ENCODE data around the gene ICAM1.

ICAM1 gene

DNA sequence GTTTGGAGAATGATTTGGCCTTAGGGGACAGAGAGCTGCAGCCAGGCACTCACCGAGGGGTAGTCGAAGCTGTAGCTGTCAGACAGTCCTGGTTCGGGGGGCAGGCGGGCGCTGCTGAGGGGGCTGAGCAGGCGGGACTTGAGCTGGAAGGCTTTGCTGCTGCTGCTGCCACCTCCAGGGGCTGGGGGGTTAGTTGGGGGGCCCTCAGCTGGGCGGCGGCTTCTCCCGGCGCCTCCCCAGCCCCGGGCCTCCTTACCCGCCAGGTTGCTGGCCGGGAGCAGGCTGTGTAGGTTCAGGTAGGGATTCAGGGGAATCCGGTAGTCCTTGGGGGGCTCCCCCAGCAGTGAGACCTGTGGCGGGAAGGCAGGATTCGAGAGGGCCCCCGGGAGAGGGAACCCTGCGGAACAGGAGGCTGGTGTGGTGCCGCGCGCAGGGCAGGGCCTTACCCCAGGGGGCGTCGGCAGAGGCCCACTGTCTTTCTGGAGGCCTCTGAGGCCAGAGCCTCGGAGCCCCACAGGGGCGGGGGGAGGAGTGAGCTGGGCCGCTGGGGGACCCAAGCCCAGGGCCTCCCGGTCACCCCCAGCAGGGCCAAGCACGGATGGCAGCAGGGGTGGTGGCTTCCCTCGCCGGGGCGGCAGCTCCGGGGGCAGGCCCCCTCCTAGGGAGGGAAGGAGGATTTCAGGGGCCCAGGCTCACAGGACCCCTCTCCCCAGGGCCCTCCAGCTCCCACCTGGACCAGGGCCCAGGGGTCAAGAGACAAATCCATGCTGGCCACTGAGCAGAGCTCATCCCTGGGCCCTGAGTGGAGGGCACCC lies 49.9 kb downstream of the ICAM1 start:
- DNase-seq, result no peak

DNA sequence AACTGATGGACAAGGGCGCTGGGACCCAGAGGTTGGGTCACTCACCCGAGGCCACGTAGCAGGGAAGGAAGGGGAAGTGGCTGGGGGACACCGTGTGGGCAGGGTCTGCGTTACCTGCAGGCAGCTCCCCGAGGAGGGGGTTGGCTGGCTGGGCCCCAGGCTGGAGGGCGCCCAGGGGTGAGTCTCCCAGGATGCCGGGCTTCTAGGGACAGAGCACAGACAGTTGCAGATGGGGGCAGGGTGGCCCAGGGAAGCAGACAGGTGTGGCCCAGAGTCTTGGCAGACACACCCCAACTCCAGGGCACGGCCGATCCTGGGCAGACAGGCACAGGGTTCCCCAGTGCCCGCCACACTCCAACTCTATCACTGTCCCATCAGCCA lies 50.5 kb downstream of the ICAM1 start:
- DNase-seq, result no peak

DNA sequence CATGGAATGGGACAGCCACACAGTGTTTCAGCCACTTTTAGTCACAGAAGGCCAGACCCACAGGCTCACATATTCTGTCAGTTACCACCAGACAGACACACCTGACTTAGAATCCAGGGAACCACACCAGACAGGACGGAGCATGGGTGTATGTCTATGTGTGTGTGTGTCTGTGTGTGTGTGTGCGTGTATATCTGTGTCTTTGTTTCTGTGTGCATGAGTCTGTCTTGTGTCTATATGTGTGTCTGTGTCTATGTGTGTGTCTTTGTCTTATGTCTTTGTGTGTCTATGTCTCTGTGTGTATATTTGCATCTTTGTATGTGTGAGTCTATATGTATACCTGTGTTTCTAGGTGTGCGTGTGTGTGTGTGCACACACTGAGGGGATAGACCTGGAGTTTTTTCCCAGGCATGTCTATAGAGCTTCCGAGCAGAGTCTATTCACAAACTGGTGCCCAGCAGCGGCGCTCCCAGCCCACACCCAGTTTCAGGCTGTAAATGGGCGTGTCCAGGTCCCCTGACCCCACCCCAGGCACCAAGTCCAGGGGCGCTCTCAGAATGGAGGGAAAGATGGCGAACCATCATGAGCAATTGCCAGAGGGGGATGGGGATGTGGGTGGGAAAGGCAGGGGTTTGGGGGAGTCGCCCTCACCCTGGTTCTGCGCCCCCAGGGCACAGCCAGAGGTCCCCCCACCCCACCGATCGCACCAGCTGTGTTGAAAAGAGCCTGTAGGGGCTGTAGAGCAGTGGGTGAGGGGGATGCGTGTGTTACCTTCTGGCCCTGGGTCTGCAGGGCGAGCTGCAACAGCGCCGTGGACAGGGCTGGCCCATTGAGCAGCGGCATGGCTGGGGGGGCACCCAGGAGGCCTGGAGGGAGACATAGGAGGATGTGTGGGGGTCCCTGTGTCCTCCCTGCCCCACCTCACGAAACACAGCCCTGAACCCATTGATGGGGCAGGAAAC lies 51.2 kb downstream of the ICAM1 start:
- DNase-seq, result no peak

DNA sequence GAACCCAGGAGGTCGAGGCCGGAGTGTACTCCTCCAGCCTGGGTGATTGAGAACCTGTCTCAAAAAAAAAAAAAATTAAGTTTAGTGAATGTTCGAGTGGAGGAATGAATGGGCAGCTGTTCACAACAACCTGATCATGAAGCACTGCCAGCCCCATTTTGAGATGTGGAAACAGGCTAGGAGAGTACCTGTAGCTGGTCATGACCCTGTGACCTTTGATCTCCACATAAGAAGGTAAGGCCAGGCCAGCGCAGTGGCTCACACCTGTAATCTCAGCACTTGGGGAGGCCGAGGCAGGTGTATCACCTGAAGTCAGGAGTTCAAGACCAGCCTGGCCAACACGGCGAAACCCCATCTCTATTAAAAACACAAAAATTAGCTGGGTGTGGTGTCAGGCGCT lies 54.8 kb downstream of the ICAM1 start:
- DNase-seq, result no peak

DNA sequence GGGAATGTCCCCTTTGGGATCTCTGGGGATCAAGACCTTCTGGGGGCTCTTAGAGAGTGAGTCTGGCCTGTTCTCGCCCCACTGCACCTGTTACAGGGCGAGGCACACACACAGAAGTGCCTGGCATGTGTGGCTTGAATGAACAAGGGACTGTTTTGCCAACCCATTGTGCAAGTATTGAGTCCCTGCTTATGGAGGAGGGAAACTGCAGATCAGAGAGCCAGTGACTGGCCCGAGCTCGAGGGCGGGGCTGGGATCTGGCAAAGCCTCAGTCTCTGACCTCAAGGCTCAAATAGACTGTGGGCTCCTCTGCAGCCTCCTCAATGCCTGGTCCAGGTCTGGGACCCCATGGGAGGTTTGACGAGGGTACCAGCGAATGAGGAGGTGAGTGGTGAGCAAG lies 56.9 kb downstream of the ICAM1 start:
- no peak for DNase-seq

DNA sequence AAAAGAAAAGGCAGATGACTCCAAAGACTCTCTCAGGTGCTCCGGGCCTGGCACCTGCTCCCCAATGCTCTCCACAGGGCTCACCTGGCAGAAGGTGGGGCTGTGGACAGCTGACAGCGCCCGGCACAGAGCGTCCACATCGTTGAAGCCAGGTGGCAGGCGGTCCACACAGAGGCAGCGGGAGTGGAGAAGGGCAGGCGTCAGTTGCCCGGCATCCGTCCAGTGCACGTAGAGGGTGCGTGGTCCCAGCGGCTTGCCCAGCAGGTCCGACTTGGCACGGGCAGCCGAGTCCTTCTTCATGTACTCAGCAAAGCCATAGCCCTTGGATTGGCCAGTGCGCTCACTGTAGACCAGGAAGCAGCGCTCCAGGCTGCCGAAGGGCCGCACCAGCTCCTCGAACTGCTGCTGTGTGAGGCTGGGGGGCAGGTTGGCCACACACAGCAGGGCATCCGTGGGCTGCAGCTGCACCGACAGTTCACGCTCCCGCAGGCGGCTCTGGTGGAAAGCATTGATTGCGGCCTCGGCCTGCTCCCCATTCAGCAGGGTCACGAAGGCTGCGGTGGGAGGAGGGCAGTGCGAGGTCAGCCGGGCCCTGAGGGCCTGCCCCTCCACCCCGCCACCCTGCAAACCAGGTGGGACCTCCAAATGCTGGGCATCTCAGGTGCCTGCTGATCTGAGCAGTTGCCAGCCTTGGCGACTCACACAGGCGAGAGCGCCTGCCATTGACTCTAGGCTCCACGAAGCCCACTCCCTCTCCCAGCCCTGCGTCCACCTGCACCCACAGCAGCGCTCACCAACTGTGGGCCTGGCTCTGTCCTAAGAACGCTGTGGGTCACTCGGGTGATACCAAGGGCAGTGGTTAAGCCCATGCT lies 57.9 kb downstream of the ICAM1 start:
- no peak for DNase-seq

DNA sequence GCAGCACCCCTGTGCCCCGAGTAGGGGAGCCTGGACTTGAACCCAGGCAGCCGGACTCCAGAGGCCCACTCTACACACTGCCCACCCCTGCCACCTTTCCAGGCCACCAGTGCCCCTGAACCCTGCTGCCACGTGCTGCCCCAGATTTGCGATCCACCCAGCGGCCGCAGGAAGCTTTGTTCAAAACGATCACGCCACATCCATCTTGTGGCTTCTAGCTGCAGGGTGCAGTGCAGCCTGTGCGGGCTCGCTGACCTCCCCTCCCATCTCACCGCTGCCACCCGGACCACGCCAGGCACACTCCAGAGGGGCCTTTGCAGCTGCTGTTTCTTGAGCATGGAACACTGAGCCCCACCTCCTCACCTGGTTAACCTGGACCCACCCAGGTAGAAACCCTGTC lies 58.6 kb downstream of the ICAM1 start:
- DNase-seq, result no peak

DNA sequence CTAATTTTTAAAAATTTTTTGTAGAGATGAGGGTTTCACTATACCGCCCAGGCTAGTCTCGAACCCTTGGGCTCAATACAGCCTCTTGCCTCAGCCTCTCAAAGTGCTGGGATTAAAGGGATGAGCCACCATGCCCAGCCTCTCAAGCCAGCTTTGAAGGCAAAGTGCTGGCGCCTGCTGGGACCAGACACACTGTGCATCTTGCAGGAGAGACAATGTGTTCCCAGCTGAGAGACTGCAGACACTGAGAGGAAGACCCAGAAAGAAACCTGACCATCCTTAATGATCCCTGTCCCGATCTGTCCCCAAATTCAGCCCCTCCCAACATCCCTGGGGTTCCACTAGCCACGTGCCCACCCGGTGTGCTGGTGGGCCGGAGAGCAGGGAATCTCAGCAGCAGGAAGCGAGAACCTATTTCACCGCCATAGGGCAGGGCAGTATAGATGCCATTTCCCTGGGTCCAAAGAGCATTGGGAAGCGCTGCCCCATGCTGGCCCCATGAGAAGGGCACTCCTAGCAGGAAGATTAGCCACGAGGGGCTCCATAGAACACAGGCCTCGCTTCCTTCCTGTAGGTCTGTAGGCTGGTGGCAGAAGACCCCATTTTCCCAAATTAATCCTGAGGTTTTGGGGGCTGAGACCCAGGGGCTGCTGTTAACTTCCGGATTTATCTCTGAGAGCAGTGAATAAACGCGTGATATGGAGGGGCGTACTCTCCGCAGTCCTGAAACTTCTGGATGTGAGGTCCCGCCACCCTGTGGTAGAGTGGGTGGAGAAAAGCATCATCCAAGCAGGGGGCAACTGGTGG lies 61.4 kb downstream of the ICAM1 start:
- no peak for DNase-seq

DNA sequence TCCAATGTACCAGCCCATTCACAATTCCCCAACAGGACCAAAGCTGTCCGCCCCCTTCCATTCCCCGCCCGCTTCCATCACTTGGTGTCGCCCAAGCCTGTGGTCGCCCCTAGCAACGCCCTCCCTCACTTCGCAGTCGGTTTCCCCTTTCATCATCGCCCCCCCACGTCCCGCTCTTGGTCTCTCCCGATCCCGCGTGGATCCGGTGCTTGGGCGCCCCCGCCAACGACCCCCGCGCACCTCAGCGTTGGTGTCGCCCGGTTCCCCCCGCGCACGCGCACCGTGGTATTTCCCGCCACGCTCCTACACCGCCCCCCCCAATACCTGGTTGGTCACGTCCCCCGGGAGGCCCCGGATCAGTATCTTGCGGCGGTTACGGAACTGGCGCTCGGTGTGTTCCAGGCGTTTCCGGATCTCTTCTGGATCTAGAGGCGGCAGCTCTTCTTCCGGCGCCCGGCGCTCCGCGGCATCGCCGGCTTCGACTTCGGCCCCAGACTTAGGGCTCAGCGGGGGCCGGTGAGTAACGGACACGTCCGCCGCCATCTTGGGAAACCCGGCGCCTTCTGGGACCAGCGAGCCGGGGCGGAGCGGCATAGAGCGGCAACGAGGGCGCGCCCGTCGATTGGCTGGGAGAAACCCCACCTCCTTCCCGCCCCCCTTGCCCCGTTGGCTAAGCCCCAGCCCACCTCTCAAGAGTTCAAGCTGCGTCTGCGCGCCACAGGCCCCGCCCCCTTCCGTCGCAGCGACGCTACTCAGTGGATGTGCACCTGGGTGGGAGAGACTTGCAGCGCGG lies 62.2 kb downstream of the ICAM1 start, which contains the start of gene RAVER1:
Gene RAVER1 (minus strand): TSS at position 565 of the 793 bp plus-strand sequence. CDS start 22 bp downstream, at position 543.
- peak; percentile 68 to 98 (median 94) for DNase-seq

DNA sequence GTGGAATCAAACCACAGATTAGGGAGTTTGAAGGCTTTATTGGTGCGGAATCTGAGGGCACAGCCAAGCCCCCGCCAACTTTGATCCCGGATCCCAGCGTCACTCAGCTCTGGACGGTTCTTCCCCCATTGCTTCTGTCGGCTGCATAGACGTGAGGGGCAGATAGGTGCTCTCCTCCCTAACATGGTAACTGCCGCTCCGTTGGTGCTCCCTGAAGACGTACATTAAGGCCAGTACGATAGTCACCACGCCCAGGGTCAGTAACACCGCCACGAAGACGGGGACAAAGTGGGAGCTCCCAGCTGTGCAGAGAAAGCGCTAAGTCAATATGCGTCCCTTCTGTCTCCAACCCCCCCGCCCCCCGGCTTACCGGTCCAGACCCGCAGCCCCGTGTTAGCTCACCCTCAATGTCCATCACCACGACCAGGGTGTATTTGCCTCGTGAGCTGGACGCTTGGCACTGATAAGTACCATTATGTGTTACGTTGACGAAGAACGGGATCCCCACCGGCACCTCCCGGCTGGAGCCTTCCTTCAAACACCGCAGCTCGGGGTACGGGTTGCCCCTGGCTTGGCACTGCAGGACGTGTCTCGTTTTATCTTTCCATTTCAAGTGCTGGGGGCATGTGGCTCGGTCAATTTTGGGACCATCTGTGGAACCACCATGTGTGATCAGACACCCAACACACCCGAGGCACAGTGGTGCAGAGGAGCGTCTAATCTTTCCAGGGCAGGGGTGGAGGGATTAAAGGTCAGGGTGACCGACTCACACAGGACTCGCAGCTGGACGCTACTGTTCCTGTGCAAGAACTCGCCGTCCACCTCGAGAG lies 63.1 kb downstream of the ICAM1 start:
- peak in 2 of 56 donors; percentile 31 to 46 for DNase-seq

DNA sequence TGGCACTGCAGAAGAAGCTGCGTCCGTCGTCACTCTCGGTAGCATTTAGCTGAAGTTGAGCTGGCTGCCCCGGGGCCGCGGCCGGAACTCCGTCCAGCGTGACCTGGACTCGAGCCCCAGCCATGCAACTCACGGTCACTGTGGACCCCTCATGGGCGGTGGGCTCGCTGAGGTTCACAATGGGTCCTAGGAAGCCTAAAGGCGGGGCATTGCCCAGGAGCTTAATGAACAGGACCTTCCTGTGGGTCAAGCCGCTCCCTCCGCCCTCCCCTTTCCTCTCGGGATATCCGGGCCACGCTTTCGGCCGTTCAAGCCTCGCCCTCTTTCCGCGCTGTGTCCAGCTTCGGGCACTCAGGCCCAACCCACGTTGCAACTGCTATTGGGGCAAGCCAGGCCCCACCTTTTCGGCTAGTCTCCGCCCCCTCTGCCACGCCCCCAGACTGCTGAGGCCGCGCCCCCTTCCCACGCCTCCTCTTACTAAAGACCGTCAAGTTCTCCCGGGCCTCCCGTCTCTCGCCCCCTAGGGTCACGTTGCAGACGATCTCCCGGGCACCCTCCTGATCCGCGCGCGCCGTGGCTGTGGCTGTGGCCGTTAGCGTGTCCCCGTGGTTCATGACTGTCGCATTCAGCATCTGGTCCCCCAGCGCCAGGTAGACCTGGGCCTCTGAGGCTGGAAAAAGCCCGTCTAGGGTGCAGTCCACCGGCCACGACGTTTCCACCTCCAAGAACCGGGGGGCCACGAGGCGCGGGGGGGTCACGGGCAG lies 63.9 kb downstream of the ICAM1 start:
- peak in 54 of 56 donors; percentile 5 to 85 (median 57) for DNase-seq

DNA sequence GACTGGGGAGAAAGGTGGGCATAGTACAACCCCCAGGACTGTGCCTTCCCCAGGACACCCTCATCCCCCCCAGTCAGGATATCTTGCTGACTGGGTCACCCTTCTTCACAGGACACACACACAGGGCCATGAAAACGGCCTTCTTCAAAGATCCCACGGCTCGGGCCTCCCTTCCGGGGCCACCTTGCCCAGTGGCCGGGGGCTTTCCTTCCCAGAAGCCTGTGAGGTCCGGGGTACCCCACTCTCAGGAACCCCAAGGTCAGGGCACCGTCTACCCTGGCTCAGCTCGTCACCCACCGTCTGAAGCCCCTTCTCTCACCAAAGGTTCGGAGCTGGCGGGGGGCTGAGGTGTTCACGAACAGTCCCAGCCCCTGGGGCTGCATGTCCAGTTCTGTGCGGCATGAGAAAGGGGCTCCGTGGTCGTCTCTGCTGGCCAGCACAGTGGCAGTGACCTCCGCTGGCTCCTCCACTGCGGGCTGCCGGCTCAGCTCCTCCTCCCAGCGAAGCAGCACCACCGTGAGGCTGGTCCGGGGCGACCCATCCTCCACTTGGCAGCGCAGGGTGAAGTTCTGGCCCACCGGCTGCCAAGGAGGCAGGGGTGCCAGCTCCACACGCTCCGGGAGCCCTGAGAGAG lies 64.5 kb downstream of the ICAM1 start:
- peak in 19 of 56 donors; percentile 4 to 58 (median 22) for DNase-seq
